GM21529 (cell line): ENCODE data around the gene USP32.
"Not testable (repeated sequence)": the region's sequence is repeated elsewhere in the genome, so short reads cannot be mapped to it uniquely, and the experiment has no call there.

ENCODE experiments used
- ATAC-seq: cut with Tn5 transposase; IDR thresholded peaks from one replicate; pipeline ENCODE4 v1.9.1; 2021; ENCODE audit not compliant: unreplicated experiment

USP32 gene

DNA sequence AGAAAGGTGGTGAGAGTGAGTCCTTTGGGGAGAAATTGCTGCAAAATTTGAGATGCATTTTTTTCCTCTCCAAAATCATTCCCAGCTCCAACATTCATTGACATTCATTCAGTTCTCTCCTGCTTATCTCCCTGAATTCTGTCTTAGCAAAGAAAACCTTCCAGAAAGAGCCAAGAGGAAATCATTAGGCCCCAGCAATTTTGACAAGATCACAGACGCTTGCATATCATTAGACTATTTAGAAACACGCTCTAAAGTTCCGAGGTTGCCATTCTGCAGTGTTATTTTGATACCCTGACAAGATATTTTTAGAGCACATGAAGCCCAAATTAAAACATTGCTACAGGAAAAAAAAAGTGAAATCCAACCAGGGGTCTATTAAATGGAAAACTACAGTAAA lies 20.8 kb upstream of the USP32 start:
- no peak for ATAC-seq

DNA sequence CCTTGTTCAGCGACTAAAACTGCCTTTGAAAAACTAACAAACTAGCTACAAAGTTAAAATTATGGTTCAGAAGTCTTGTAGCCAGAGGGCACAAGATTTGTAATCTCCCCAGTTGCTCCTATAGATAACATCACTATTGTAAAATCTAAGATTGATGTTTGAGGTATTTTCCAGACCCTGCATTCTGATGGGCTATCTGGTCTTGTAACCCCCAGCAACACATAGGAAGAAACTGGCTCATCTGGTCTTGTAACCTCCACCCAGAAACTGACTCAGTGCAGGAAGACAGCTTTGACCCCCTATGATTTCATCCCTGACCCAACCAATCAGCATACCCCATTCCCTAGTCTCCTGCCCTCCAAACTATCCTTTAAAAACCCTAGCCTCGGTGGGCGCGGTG lies 18.1 kb upstream of the USP32 start:
- ATAC-seq: no peak

DNA sequence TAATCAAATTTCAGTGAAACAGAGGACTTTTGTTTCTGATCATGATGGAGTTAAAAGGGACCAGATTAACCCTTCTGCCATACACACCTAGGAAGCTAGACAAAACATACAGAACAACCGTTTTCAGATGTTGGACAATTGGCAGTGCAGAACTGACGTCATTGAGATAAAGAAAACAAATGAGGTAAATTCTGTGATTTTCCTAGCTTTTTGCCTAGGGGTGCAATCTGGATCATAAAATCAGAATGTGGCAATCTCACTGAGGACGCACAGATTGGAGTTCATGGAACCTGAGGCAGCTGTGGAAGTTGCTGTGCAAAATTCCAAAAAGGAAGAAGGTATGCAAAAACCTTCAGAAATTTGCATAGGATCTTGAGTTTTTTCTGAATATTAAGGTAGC lies 15.0 kb upstream of the USP32 start:
- no peak for ATAC-seq

DNA sequence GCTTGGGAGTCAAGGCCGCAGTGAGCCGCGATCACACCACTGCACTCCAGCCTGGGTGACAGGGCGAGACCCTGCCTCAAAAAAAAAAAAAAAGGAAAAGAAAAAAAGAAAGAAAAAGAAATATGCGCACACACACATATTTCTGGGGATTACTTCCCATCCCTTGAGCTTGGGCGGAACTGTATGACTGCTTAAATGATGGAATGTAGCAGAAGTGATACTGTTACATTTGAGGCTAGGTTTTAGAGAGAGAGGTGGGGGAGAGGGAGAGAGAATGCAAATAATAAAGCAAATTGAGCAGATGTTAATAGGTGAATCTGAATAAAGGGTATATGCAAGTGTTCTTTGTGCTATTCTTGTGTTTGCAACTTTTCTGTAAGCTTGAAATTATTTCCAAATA lies 12.0 kb upstream of the USP32 start:
- no peak for ATAC-seq

DNA sequence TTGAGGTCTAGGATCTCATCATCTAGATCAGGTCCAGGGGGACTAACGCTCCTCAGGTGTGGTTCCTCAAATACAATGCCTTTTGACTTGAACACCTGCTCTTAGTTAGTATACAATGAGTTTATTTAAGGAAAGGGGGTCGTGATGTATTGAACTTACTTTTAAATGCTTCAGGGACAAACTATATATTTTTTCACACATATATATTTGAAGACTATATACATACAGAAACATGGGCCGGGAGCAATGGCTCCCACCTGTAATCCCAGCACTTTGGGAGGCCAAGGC lies 11.5 kb upstream of the USP32 start:
- ATAC-seq: no peak

- ATAC-seq: no peak
These were observed 9.9 kb upstream of the USP32 start for GRCh38 chr17:60401819-60402218.

DNA sequence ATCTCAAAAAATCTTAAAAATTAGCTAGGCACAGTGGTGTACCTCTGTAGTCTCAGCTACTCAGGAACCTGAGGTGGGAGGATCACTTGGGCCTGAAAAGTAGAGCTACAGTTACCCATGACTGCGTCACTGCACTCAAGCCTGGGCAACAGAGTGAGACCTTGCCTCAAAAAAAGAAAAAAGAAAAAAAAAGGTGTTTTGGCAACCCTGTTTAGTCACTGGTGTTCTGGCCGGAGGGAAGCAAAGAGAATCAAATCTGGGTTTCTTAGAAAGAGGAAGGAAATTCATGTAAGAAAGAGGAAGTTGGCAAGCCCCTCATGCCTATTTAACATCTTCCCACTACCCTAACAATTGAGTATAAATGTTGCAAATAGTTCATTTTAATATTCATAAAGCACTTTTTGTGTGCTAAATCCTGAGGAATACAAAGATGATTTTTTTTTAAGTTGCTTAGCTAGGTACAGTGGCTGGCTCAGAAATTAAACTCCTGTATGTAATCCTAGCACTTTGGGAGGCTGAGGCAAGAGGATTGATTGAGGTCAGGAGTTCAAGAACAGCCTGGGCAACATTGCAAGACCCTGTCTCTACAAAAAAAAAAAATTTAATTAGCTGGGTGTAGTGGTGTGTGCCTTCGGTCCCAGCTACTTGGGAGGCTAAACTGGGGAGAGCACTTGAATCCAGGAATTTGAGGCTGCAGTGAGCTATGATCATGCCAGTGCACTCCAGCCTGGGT lies 6.5 kb upstream of the USP32 start:
- ATAC-seq: peak; percentile 53

GRCh38 chr17:60396412-60396811 lies 4.5 kb upstream of the USP32 start:
- no peak for ATAC-seq

DNA sequence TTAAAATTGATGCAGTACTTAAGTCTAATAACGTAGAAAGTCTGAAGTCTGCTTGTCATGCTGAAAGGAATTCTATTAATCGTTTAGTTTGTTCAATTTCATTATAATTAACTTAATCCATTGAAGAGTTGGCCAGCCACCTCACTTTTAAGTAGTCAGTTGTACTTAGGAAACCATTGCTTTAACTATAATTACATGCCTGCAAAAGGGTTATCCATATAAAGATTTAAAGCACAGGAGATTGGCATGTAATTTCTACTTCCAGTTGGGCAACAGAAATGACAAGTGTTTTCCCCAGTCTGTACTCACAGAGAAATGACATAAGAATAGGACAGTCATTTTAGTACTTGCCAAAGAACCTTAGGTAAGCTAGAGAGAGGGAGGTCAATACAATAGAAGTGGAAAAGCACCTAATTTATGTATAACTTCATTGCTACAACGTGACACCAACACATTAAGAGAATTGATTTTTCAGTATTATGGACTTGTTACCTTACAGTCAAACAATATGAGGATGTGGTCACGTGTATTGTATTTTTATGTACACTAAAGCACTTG lies 3.7 kb upstream of the USP32 start:
- no peak for ATAC-seq

DNA sequence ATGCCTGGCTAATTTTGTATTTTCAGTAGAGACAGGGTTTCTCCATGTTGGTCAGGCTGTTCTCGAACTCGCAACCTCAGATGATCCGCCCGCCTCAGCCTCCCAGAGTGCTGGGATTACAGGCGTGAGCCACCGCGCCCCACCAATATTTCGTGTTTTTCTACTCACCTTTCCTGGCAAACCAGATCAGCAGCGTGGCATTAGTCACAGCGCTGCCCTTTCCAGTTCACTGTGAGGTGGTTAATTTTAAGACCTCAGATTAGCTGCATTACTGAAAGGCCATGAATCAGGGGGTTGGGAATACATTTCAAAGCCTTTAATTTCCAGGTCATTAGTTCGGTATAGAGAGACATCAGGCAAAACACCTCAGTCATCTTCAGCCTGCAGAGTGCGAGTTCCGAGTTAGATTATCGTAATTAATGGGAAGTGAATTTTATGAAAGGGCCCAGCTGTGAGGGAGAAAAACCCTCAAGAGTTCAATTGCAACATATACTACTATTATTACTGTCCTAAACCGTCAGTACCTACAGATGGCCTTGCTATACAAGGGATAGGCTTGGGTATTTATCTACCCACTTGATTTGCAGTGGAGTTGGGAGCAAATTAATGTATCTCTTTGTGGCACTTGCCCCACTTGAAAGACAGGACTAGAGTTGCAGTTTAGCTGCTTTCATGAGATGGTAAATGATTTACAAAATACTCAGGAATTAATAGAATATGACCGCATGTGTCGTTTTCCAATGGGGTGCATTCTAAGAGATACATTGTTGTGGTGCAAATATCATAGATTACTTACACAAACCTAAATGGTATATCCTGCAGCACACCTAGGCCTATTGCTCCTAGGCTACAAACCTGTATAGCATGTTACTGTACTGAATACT lies 2.1 kb upstream of the USP32 start:
- no peak for ATAC-seq

DNA sequence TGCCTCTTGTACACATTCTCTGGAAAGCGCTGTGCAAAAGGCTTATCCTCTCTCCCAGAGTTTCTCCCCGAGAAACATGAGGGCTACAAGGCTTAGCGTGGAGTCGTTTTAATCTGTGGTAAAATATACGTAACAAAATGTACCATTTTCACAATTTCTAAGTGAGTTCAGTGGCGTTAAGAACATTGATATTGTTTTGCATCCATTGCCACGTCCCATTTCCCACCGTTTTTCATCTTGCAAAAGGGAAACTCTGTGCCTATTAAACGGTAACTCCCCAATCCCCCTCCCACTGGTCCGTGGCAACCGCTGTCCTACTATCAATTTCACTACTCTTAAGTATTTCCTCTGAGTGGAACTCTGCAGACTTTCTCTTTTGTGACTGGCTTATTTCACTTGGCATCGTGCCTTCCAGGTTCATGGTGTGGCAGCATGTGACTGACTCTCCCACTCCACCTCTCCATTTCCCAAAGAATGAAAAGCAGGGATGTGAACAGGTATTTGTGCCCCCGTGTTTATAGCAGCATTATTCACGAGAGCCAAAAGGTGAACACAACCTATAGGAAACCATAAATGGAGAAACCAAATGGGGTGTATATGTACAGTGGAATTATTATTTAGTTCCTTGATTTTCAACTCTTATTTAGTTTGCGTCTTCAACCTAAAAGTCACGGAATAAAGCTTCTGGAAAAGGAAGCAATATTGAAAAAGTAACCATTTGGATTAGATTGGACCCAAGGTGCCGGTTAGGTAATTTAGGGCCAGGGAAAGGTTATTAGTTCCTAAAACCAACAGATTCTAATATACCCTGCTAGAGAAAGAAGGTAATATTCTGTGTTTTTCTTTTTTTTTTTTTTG lies 1.1 kb upstream of the USP32 start:
- ATAC-seq: no peak

DNA sequence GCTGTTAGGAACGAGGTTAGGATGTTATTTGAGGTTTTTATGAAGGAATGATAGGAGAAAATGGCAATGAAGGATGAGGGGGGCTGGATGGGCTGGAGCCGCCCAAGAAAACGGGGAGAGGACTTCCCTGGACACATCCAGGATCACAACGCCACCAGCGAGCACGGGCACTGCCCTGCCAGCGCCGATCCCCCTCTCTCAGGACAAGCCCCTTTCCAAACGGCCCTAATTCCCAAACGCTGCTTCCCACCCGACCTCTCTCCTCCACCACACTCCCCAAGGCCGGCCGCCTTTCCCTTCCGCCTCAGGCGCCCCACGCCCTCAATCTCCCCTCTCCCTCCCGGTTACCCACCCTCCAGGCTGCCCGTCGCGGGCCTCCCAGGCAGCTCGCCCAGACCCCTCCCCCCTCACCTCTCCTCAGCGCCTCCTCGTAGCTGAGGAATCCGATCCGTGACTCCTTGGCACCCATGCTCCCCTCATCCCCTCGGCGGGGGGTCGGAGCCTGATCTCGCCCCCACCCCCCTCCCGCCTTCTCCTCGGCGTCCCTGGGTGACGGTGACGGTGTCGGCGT lies 377 bp downstream of the USP32 start:
- peak; percentile 12 for ATAC-seq

DNA sequence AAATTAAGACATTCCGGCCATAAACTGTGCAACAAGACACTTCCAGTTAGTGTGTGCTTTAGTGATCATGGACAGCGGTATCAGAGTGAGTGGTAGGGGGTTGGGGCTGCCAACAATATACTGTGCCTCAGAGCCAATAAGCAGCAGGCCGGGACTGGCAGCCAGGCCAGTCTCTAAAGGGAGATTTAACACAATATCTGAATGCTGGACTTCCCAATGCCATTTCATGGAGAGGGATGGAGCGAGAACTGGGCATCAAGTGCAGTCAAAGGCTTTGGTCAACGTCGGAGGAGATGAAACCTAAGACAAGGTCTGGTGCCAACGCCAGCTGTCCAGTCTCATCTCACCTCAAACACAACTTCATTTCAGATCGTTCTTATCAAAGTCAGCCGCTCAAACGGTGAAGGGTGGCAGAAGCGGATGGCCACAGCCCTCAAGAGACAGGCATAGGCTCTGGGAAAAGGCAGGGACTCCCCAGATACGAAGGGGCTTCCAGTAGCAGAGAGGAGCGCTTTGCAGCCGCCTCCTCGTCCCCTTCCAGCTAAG lies 935 bp downstream of the USP32 start:
- no peak for ATAC-seq

DNA sequence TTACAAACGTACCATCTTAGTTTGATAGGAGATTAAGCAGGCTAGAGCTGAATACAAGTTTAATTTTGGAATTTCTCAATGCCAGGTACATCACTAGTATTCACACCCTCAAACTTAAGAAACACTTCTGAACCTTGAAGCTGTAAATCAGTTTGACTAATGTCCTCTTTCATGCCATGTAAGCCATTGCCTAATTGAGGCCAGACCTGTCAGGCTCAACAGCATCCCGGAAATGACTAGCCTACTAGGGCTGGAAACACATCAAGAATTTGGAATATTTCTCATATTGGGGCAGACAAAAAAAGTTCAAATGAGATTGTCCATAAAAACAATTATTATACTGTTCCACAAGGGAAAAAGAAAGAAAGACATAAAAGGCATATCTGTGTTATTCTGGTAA lies 1.7 kb downstream of the USP32 start:
- no peak for ATAC-seq

DNA sequence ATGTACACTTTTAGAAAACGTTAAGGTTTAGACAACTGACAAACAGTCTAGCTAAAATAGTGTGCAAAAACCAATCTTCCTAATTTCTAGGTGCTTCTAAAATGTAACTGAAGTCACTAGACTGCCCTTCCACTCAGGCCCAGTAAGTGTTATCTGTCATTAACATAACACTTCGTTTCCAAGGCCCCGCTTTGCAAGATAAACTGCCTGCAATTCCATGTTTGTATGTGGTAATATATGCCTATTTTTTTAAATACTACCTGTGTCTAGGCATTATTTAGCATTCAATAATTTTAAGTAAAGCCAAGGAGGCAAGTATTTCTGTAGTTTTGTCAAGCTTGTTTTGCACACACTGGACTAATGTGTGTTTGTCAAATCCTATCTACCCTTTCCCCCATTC lies 3.2 kb downstream of the USP32 start:
- no peak for ATAC-seq

DNA sequence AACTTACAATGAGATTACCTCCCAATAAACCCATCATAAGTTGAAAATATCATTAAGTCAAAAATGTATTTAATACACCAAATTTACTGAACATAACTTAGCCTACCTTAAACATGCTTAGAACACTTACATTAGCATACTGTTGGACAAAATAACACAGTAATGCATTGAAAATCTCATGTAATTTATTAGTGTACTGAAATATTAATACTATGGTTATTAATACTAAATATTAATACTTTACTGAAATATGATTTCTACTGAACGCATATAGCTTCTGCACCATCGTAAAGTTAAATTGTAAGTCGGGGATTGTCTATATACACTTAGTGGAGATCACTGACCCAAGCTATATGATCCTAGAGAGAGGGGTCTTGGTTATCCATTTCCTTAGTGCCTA lies 4.3 kb downstream of the USP32 start:
- ATAC-seq: no peak

DNA sequence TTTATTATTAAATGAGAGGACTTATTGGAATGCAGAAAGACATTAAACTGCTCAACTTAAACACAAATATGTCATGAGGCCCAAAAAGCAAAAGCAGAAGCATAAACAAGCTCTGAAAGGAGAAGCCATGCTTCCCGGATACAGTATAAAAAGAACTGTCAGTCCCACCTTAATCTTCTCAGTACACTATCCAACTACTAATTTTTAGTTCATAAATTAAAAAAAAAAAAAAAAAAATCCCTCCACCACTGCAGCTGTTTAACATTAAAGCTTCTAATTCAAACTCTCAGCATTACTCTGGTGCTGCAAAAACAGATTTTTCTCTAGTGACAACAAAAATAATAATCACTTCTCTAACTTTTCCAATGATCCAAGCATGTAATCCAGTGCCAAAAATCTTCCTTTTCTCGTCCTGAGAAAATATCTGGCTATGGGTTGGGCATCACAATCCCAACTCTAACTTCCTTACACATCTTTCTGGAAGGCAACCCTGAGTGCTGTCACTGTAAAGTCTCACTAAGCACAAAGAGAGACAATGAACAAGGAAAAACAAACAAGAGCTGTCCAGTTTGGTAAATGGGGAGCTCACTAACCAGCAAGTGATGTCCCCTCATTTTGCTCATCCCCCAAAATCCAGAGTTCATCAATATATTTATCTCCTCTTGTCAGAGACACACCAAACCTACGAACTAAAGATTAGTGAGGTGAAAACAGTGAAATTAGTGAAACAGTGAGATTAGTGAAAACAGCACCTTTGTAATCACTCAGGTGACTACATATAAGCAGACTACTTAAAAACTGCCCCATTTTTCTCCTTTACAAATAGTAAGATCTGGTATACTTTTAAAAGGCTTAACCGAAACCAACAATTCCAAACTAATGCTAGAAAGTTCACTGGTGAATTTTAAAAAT lies 5.5 kb downstream of the USP32 start:
- no peak for ATAC-seq

DNA sequence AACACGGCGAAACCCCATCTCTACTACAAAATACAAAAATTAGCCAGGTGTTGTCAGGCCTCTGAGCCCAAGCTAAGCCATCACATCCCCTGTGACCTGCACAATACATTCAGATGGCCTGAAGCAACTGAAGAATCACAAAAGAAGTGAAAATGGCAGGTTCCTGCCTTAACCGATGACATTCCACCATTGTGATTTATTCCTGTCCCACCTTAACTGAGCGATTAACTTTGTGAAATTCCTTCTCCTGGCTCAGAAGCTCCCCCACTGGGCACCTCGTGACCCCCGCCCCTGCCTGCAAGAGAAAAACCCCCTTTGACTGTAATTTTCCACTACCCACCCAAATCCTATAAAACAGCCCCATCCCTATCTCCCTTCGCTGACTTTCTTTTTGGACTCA lies 7.0 kb downstream of the USP32 start:
- not testable (repeated sequence) for ATAC-seq

- no peak for ATAC-seq
These were observed 8.6 kb downstream of the USP32 start for GRCh38 chr17:60383379-60383778.

DNA sequence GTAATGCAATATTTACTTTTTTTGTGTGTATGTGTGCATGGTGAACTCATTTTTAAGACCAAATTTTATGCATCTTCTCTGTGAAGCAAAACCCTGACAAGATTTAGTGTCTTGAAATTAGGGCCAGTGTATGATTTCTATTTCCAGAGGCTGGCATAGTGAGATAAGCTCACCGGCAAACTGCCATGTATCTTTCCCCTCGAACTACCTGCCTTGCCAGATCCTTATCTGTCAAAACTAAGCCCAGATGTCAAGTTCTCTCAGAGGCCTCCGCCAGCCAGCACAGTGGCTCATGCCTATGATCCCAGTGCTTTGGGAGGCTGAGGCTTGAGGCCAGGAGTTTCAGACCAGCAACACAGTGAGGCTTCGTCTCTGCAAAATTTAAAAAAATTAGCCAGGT lies 10.0 kb downstream of the USP32 start:
- ATAC-seq: no peak
